Nephron progenitor cell (in vitro differentiated cells): ENCODE data around the gene TMED8.

Source experiments
- DNase-seq: peaks from one replicate; pipeline ENCODE4 v3.0.0; 2021
- H3K27ac Mint-ChIP-seq: 2 replicates; pipeline ENCODE4 v1.8.0; 2021; ENCODE audit warnings: mild to moderate bottlenecking, moderate library complexity, mixed read lengths
- H3K27me3 Mint-ChIP-seq: 2 replicates; pipeline ENCODE4 v1.8.0; 2021; ENCODE audit warnings: mild to moderate bottlenecking, low read depth, mixed read lengths; ENCODE audit not compliant: poor library complexity
- H3K36me3 Mint-ChIP-seq: 2 replicates; pipeline ENCODE4 v1.8.0; 2021; ENCODE audit warnings: low read depth, mixed read lengths
- H3K4me1 Mint-ChIP-seq: 2 replicates; pipeline ENCODE4 v1.8.0; 2021; ENCODE audit warnings: mixed read lengths
- H3K4me3 Mint-ChIP-seq: 2 replicates; pipeline ENCODE4 v1.8.0; 2021; ENCODE audit warnings: mild to moderate bottlenecking, moderate library complexity, mixed read lengths
- H3K9me3 Mint-ChIP-seq: 2 replicates; pipeline ENCODE4 v1.8.0; 2021; ENCODE audit warnings: mild to moderate bottlenecking, moderate library complexity, mixed read lengths
- CTCF ChIP-seq: fragments of 200-600 bp; sonication (generic); IDR thresholded peaks from 2 replicates; pipeline ENCODE4 v1.5.0; 2021; ENCODE audit warnings: antibody characterized with exemption

The TMED8 gene

GRCh38 chr14:77335576-77335975 is 41.3 kb downstream of the TMED8 start:
- DNase-seq, result no peak
- Mint-ChIP-seq H3K4me3 (no peak overlapping the region), H3K27ac (no peak overlapping the region), H3K4me1 (peaks cover 43% of the 10 kb centered on the region), H3K27me3 (no peaks in the 10 kb centered on the region), H3K9me3 (no peaks in the 10 kb centered on the region), H3K36me3 (peaks cover 27% of the 10 kb centered on the region)
- no peak for TF ChIP-seq CTCF

- Mint-ChIP-seq H3K4me1 (peaks cover 29% of the 10 kb centered on the region), H3K9me3 (no peaks in the 10 kb centered on the region), H3K4me3 (no peak overlapping the region), H3K27ac (no peak overlapping the region), H3K36me3 (peaks cover 5% of the 10 kb centered on the region), H3K27me3 (no peaks in the 10 kb centered on the region)
- no peak for DNase-seq
- TF ChIP-seq CTCF, result no peak
These were observed 47.0 kb downstream of the TMED8 start for GRCh38 chr14:77329872-77330271.

GRCh38 chr14:77327111-77327510 is 49.8 kb downstream of the TMED8 start:
- Mint-ChIP-seq H3K9me3 (no peaks in the 10 kb centered on the region), H3K36me3 (no peaks in the 10 kb centered on the region), H3K27ac (no peak overlapping the region), H3K27me3 (no peaks in the 10 kb centered on the region), H3K4me1 (peaks cover 48% of the 10 kb centered on the region), H3K4me3 (no peak overlapping the region)
- no peak for DNase-seq
- TF ChIP-seq CTCF, result no peak

DNA sequence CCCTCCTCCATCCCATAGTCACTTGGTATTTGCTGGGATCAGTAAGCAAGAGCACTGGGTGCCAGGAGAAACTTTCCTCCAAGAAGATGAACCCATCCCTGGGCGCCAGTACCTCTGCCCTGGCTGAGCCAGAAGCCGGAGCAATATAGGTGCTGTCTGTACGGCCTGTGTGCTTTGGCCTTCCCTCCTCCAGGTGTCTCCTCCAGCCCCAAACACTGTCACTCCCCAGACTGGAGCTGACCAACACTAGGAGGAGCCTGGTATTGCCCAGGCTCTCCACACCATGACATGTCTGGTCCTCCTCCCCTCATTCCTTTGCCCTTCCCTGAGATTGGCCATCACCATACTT is 51.2 kb downstream of the TMED8 start:
- no peak for DNase-seq
- no peak overlapping the region for H3K27ac Mint-ChIP-seq
- H3K4me1 Mint-ChIP-seq, result peaks cover 55% of the 10 kb centered on the region
- no peaks in the 10 kb centered on the region for H3K27me3 Mint-ChIP-seq
- H3K4me3 Mint-ChIP-seq, result no peak overlapping the region
- no peaks in the 10 kb centered on the region for H3K9me3 Mint-ChIP-seq
- no peak for TF ChIP-seq CTCF
- H3K36me3 Mint-ChIP-seq, result no peaks in the 10 kb centered on the region

- peaks cover 56% of the 10 kb centered on the region for H3K4me1 Mint-ChIP-seq
- no peak for TF ChIP-seq CTCF
- no peaks in the 10 kb centered on the region for H3K36me3 Mint-ChIP-seq
- H3K4me3 Mint-ChIP-seq, result no peak overlapping the region
- no peak overlapping the region for H3K27ac Mint-ChIP-seq
- H3K9me3 Mint-ChIP-seq, result no peaks in the 10 kb centered on the region
- no peak for DNase-seq
- H3K27me3 Mint-ChIP-seq, result no peaks in the 10 kb centered on the region
These were observed 51.8 kb downstream of the TMED8 start for GRCh38 chr14:77324816-77325745.

DNA sequence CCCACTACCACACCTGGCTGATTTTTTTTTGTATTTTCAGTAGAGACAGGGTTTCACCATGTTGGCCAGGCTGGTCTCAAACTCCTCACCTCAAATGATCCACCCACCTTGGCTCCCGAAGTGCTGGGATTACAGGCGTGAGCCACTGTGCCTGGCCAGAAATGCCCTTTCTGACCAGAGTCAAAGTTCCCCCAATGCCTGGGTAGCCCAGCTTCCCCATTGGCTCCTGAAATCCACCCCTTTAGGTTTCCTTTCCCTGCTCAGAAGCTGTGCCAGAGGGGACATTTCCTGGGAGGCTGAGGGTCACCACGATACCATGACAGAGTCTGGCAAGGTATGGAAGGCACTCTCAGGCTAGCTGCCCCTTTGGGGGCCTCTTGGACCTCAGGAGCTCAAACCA is 52.6 kb downstream of the TMED8 start:
- DNase-seq, result no peak
- no peaks in the 10 kb centered on the region for H3K9me3 Mint-ChIP-seq
- TF ChIP-seq CTCF, result no peak
- H3K27me3 Mint-ChIP-seq, result no peaks in the 10 kb centered on the region
- no peak overlapping the region for H3K27ac Mint-ChIP-seq
- H3K4me3 Mint-ChIP-seq, result no peak overlapping the region
- H3K36me3 Mint-ChIP-seq, result no peaks in the 10 kb centered on the region
- H3K4me1 Mint-ChIP-seq, result peaks cover 57% of the 10 kb centered on the region
